ENCODE measurements around the gene GINS1. TPM values are rescaled to one million over a fixed set of nuclear protein-coding genes. Genes with fewer than 3 reads are reported as not detected.

GINS1 gene
- total RNA-seq, 1 experiment from 2014 or later: 30.4 TPM

- peaks cover 0 to 6% of the 10 kb centered on the region in 2 experiments; a peak in 1 of 4 replicates for H3K9me3 ChIP-seq (ENCODE audit: control insufficient read depth in 1 of 2, insufficient read depth in 1 of 2, low read depth in 1 of 2, low read length in 2 of 2)
- no peaks in the 10 kb centered on the region for H4K20me1 ChIP-seq (ENCODE audit: insufficient read depth)
- ATAC-seq: no peak
- H3K4me1 ChIP-seq (ENCODE audit: control insufficient read depth in 1 of 2, insufficient read depth in 2 of 2, low read length in 2 of 2): peaks cover 0 to 6% of the 10 kb centered on the region in 2 experiments; a peak in 1 of 4 replicates
- H3K4me3 ChIP-seq (replicated peaks in 1 of 2; ENCODE audit: low read depth in 1 of 2, low read length in 2 of 2): no peak overlapping the region
- ChIA-PET POLR2A (no interaction called here), CTCF (no interaction called here), RAD21 (ENCODE audit: low non-redundant PET in 1 of 2, low total read pairs in 2 of 2, uncharacterized antibody in 2 of 2, unreplicated experiment in 2 of 2) (no interaction called here)
- no peak overlapping the region for H3K4me2 ChIP-seq (ENCODE audit: low read length)
- no peaks in the 10 kb centered on the region for H3K27me3 ChIP-seq (ENCODE audit: insufficient read depth, low read length)
- no peak for DNase-seq (ENCODE audit: low read depth, low spot score)
- no peak overlapping the region for H2AFZ ChIP-seq (ENCODE audit: low read depth, low read length, poor library complexity, severe bottlenecking)
- H3K36me3 ChIP-seq (ENCODE audit: control insufficient read depth in 1 of 2, insufficient read depth in 2 of 2, low read length in 2 of 2): no peaks in the 10 kb centered on the region
- H3K79me2 ChIP-seq (ENCODE audit: insufficient read depth, low read length): no peaks in the 10 kb centered on the region; the same call in 1 of the 2 replicates
- no peak for TF ChIP-seq TCF7L2 (IDR thresholded peaks at IDR 0.05; ENCODE audit: borderline replicate concordance, extremely low read depth, insufficient read depth, insufficient read length)
- no peak for TF ChIP-seq ZBTB33 (IDR thresholded peaks at IDR 0.05; ENCODE audit: extremely low read depth, insufficient replicate concordance, low read length)
- TF ChIP-seq EZH2phosphoT487 (IDR thresholded peaks at IDR 0.05; ENCODE audit: borderline replicate concordance): no peak
- no peak for TF ChIP-seq YY1 (IDR thresholded peaks at IDR 0.05; ENCODE audit: extremely low read depth, insufficient replicate concordance, low read depth, low read length)
- no peak for TF ChIP-seq ELF1 (IDR thresholded peaks at IDR 0.05; ENCODE audit: borderline replicate concordance, low read depth)
- no peak for TF ChIP-seq SIN3A (IDR thresholded peaks at IDR 0.05; ENCODE audit: low read depth)
- no peak for TF ChIP-seq SP1 (IDR thresholded peaks at IDR 0.05; ENCODE audit: low read depth)
- BruUV-seq (replicated peaks): no TSS peak
- intact Hi-C loops (cut with micrococcal nuclease): no loop called here
- no peaks in the 10 kb centered on the region for H3K9me2 ChIP-seq (ENCODE audit: insufficient read depth)
- no peak overlapping the region for H3K9ac ChIP-seq (ENCODE audit: low read length)
- H3K27ac ChIP-seq (ENCODE audit: low read depth, low read length): no peak overlapping the region
Measured at GRCh38 chr20:25368976-25369375, 38.5 kb upstream of the GINS1 start.

- Histone ChIP-seq H3K27ac (ENCODE audit: low read depth, low read length) (no peak overlapping the region), H4K20me1 (ENCODE audit: insufficient read depth) (no peaks in the 10 kb centered on the region), H3K4me1 (ENCODE audit: control insufficient read depth in 1 of 2, insufficient read depth in 2 of 2, low read length in 2 of 2) (peaks cover 0 to 4% of the 10 kb centered on the region in 2 experiments; a peak in 1 of 4 replicates), H3K9me3 (ENCODE audit: control insufficient read depth in 1 of 2, insufficient read depth in 1 of 2, low read depth in 1 of 2, low read length in 2 of 2) (peaks cover 0 to 3% of the 10 kb centered on the region in 2 experiments; a peak in 1 of 4 replicates), H3K9me2 (ENCODE audit: insufficient read depth) (no peaks in the 10 kb centered on the region), H3K4me2 (ENCODE audit: low read length) (no peak overlapping the region), H3K9ac (ENCODE audit: low read length) (no peak overlapping the region), H2AFZ (ENCODE audit: low read depth, low read length, poor library complexity, severe bottlenecking) (no peak overlapping the region), H3K27me3 (ENCODE audit: insufficient read depth, low read length) (no peaks in the 10 kb centered on the region), H3K36me3 (ENCODE audit: control insufficient read depth in 1 of 2, insufficient read depth in 2 of 2, low read length in 2 of 2) (no peaks in the 10 kb centered on the region), H3K4me3 (replicated peaks in 1 of 2; ENCODE audit: low read depth in 1 of 2, low read length in 2 of 2) (no peak overlapping the region), H3K79me2 (ENCODE audit: insufficient read depth, low read length) (no peaks in the 10 kb centered on the region; the same call in 1 of the 2 replicates)
- POLR2A ChIA-PET: no interaction called here
- intact Hi-C loops (cut with micrococcal nuclease): no loop called here
- ATAC-seq (no peak), DNase-seq (ENCODE audit: low read depth, low spot score) (no peak)
- CTCF ChIA-PET: no interaction called here
- RAD21 ChIA-PET (ENCODE audit: low non-redundant PET in 1 of 2, low total read pairs in 2 of 2, uncharacterized antibody in 2 of 2, unreplicated experiment in 2 of 2): no interaction called here
- BruUV-seq (replicated peaks): no TSS peak
- TF ChIP-seq EZH2phosphoT487 (IDR thresholded peaks at IDR 0.05; ENCODE audit: borderline replicate concordance) (no peak), REST (IDR thresholded peaks at IDR 0.05; ENCODE audit: low read depth) (no peak), YY1 (IDR thresholded peaks at IDR 0.05; ENCODE audit: extremely low read depth, insufficient replicate concordance, low read depth, low read length) (no peak), TCF7L2 (IDR thresholded peaks at IDR 0.05; ENCODE audit: borderline replicate concordance, extremely low read depth, insufficient read depth, insufficient read length) (no peak), POLR2AphosphoS5 (IDR thresholded peaks at IDR 0.05; ENCODE audit: low read depth, low read length) (no peak), EZH2 (IDR thresholded peaks at IDR 0.05) (no peak), JUND (IDR thresholded peaks at IDR 0.05) (no peak), MAX (IDR thresholded peaks at IDR 0.05) (no peak), SRF (IDR thresholded peaks at IDR 0.05; ENCODE audit: low read depth) (no peak), RAD21 (IDR thresholded peaks at IDR 0.05; ENCODE audit: low read depth) (no peak), FOSL1 (IDR thresholded peaks at IDR 0.05; ENCODE audit: low read depth) (no peak), CEBPB (IDR thresholded peaks at IDR 0.05; ENCODE audit: low read depth) (no peak)
Measured at GRCh38 chr20:25369529-25369928, 37.9 kb upstream of the GINS1 start.

All from HCT116 (cell line).